ENCODE data around the gene MARCOL.

MARCOL gene

GRCh38 chr5:148290271-148291195, 52.2 kb downstream of the MARCOL start:
- peak; percentile 53 for TF ChIP-seq CTCF (IDR thresholded peaks at IDR 0.05; ENCODE audit: low read length, missing control alignments)
- H3K4me3 ChIP-seq (replicated peaks; ENCODE audit: low read depth, low read length) = no peak overlapping the region
- peak; percentile 43 for DNase-seq (ENCODE audit: low read depth)
